ENCODE results near the gene MIX23. TPM values are rescaled to one million over a fixed set of nuclear protein-coding genes. Genes with fewer than 3 reads are reported as not detected.

The MIX23 gene
- total RNA-seq, 4 donors from 2014 or later: 10.2 to 40.1 (median 22.7) TPM

- WGBS: 58% methylated on average over 2 of the region's 2 CpGs
- Histone ChIP-seq H3K9me3 (no peaks in the 10 kb centered on the region), H3K36me3 (no peaks in the 10 kb centered on the region), H3K4me3 (no peak overlapping the region), H3K27ac (peak overlapping the region; percentile 86), H3K27me3 (no peaks in the 10 kb centered on the region), H3K4me1 (peaks cover 37% of the 10 kb centered on the region)
- TF ChIP-seq POLR2A (IDR thresholded peaks at IDR 0.05) (no peak), CTCF (IDR thresholded peaks at IDR 0.05) (no peak), EP300 (IDR thresholded peaks at IDR 0.05) (no peak), POLR2AphosphoS5 (IDR thresholded peaks at IDR 0.05) (no peak)
- DNase-seq (ENCODE audit: low spot score in 2 of 2): no peak
Observed at GRCh38 chr3:122314228-122314876, 68.7 kb downstream of the MIX23 start.

- no peak for TF ChIP-seq POLR2A (IDR thresholded peaks at IDR 0.05)
- no peak for DNase-seq (ENCODE audit: low spot score in 2 of 2)
- Histone ChIP-seq H3K9me3 (no peaks in the 10 kb centered on the region), H3K4me3 (no peak overlapping the region), H3K27me3 (no peaks in the 10 kb centered on the region), H3K4me1 (peaks cover 33% of the 10 kb centered on the region), H3K27ac (peak overlapping the region; percentile 86), H3K36me3 (no peaks in the 10 kb centered on the region)
- 42% methylated on average over 3 of the region's 3 CpGs for WGBS
Observed at GRCh38 chr3:122313281-122313680, 69.8 kb downstream of the MIX23 start.

- TF ChIP-seq CTCF (IDR thresholded peaks at IDR 0.05) (no peak), POLR2AphosphoS5 (IDR thresholded peaks at IDR 0.05) (no peak), EP300 (IDR thresholded peaks at IDR 0.05) (no peak), POLR2A (IDR thresholded peaks at IDR 0.05) (no peak)
- peaks cover 33% of the 10 kb centered on the region for H3K4me1 ChIP-seq
- no peaks in the 10 kb centered on the region for H3K36me3 ChIP-seq
- H3K9me3 ChIP-seq: no peaks in the 10 kb centered on the region
- DNase-seq (ENCODE audit: low spot score in 2 of 2): no peak
- no peak overlapping the region for H3K4me3 ChIP-seq
- H3K27me3 ChIP-seq: no peaks in the 10 kb centered on the region
- H3K27ac ChIP-seq: peak overlapping the region; percentile 86
Observed at GRCh38 chr3:122312826-122313225, 70.2 kb downstream of the MIX23 start.

- Histone ChIP-seq H3K36me3 (no peaks in the 10 kb centered on the region), H3K4me1 (peaks cover 45% of the 10 kb centered on the region), H3K9me3 (no peaks in the 10 kb centered on the region), H3K27ac (peak overlapping the region; percentile 70), H3K27me3 (no peaks in the 10 kb centered on the region), H3K4me3 (no peak overlapping the region)
- DNase-seq (ENCODE audit: low spot score in 2 of 2): no peak
- TF ChIP-seq POLR2AphosphoS5 (IDR thresholded peaks at IDR 0.05) (no peak), POLR2A (IDR thresholded peaks at IDR 0.05) (no peak), CTCF (IDR thresholded peaks at IDR 0.05) (no peak), EP300 (IDR thresholded peaks at IDR 0.05) (no peak)
- 26% methylated on average over 1 of the region's 1 CpG for WGBS
Observed at GRCh38 chr3:122310361-122310760, 72.7 kb downstream of the MIX23 start.

Other genes starting within 250 kb of the MIX23 start
- gene CASR, start 199.6 kb downstream of the MIX23 start, total RNA-seq: not detected
- gene CSTA, start 58.0 kb downstream of the MIX23 start, total RNA-seq: 100 to 1,000 TPM in 3 of 4 donors, 10 to 100 TPM in 1; 22.4 to 253 (median 192) TPM
- gene FAM162A, start 951 bp upstream of the MIX23 start, total RNA-seq: 10 to 100 TPM; 28.6 to 40.3 (median 33.4) TPM
- gene WDR5B, start 32.8 kb upstream of the MIX23 start, total RNA-seq: 1 to 10 TPM; 2.5 to 6.6 (median 3.9) TPM
- 10 to 100 TPM; 25.0 to 49.5 (median 37.0) TPM for gene KPNA1, start 131.7 kb upstream of the MIX23 start, total RNA-seq
- 10 to 100 TPM in 3 of 4 donors, 1 to 10 TPM in 1; 8.3 to 13.1 (median 11.2) TPM for gene PARP9, start 181.1 kb upstream of the MIX23 start, total RNA-seq
- 10 to 100 TPM in 3 of 4 donors, 1 to 10 TPM in 1; 7.6 to 15.3 (median 12.7) TPM for gene DTX3L, start 181.1 kb upstream of the MIX23 start, total RNA-seq
- under 1 TPM in 3 of 4 donors, not detected in 1; 0.26 to 0.80 (median 0.51) TPM for gene PARP15, start 194.4 kb upstream of the MIX23 start, total RNA-seq

Measured in suprapubic skin (tissue), 4 donors.